HG02763 (cell line): ENCODE results near the gene CELF2.

Source experiments
- ATAC-seq: cut with Tn5 transposase; IDR thresholded peaks from one replicate; pipeline ENCODE4 v1.9.1; 2021; ENCODE audit warnings: mild to moderate bottlenecking, moderate library complexity; ENCODE audit not compliant: unreplicated experiment

CELF2 gene

GRCh38 chr10:11003679-11004078 lies 14.0 kb upstream of the CELF2 start:
- ATAC-seq, result no peak

- ATAC-seq, result no peak
These were observed 13.3 kb upstream of the CELF2 start for GRCh38 chr10:11004144-11005077.

- no peak for ATAC-seq
These were observed 11.8 kb upstream of the CELF2 start for GRCh38 chr10:11005725-11006427.

GRCh38 chr10:11006428-11006825 lies 11.2 kb upstream of the CELF2 start:
- no peak for ATAC-seq

GRCh38 chr10:11007476-11008020 lies 10.1 kb upstream of the CELF2 start:
- no peak for ATAC-seq

GRCh38 chr10:11009471-11010308 lies 8.0 kb upstream of the CELF2 start:
- ATAC-seq, result no peak

- ATAC-seq, result no peak
These were observed 7.1 kb upstream of the CELF2 start for GRCh38 chr10:11010582-11010981.

GRCh38 chr10:11011436-11011835 lies 6.2 kb upstream of the CELF2 start:
- no peak for ATAC-seq

- no peak for ATAC-seq
These were observed 5.7 kb upstream of the CELF2 start for GRCh38 chr10:11011984-11012383.

GRCh38 chr10:11012421-11013295 lies 5.0 kb upstream of the CELF2 start:
- ATAC-seq, result no peak

GRCh38 chr10:11013836-11014235 lies 3.8 kb upstream of the CELF2 start:
- no peak for ATAC-seq

- no peak for ATAC-seq
These were observed 2.8 kb upstream of the CELF2 start for GRCh38 chr10:11014671-11015445.

- ATAC-seq, result no peak
These were observed 2.2 kb upstream of the CELF2 start for GRCh38 chr10:11015446-11015934.

- ATAC-seq, result peak; percentile 29
These were observed 587 bp upstream of the CELF2 start for GRCh38 chr10:11017000-11017569.

- peak; percentile 2 for ATAC-seq
These were observed 765 bp downstream of the CELF2 start for GRCh38 chr10:11018432-11018841.

- no peak for ATAC-seq
These were observed 1.4 kb downstream of the CELF2 start for GRCh38 chr10:11018855-11019631.

GRCh38 chr10:11019724-11020547 lies 2.3 kb downstream of the CELF2 start:
- no peak for ATAC-seq
